H1 (cell line): Measurements from ENCODE around the gene BFSP2. TPM values are rescaled to one million over a fixed set of nuclear protein-coding genes. Genes with fewer than 3 reads are reported as not detected.

Experiments
- CHD7 ChIP-seq: fragments of 300-600 bp; sonication (generic); IDR thresholded peaks from 2 replicates; pipeline ENCODE4 v1.7.1; 2012; ENCODE audit warnings: low read length, moderate library complexity, mild to moderate bottlenecking, inconsistent platforms; ENCODE audit not compliant: insufficient replicate concordance
- polyA plus RNA-seq, 7 experiments: library from polyadenylated mRNA; depleted of rRNA in 3 of 7; stranded (reverse) in 5 of 7; unstranded in 2 of 7; fragments of >200 nt in 5 of 7; fragments of 200-250 nt in 2 of 7; gene quantifications; 1 replicate in 5 of 7; 2 replicates in 1 of 7; 4 replicates in 1 of 7; pipeline versions ENCODE4 v1.2.1 to v1.2.3, GENCODE V29; 2011 to 2013; ENCODE audit warnings: missing spikeins in 2 of 7, mixed read lengths in 2 of 7
- total RNA-seq: library from RNA; stranded (reverse); fragmentation: NEBNext Ultra II Directional; extraction: Animal tissue kit (Norgen Biotek cat#: 25700); gene quantifications from 2 replicates; pipeline ENCODE4 v1.2.1, GENCODE V29; 2021

BFSP2 gene
- total and polyA plus RNA-seq, 2 of the 8 experiments (the other 6 are each of a cell fraction or from before 2014, with no cell fraction given), result not detected

DNA sequence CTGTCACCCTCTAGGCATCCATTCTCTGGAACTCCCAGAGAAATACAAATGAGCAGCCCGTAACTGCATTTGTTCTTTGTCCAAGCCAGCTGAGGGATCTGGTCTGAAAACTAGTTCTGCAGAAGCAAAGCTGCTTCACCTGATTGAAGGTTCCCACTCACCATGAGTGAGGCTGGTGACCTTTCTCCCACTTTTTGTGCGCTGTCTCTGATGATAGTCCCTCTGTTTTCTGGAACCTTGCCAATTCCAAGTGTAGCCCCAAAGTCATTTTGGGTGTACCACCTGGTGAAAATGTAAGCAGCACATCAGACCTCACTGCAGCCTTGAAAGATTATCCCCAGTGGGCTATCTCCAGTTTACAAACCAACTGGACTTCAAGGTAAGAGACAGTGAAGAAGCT lies 39.4 kb upstream of the BFSP2 start (continued):
- no peak for TF ChIP-seq CHD7
